CD4-positive, alpha-beta memory T cell (primary cell): ENCODE results near the gene TMEM217. TPM values are rescaled to one million over a fixed set of nuclear protein-coding genes. Genes with fewer than 3 reads are reported as not detected.

Source experiments
- CTCF ChIA-PET: fragments of 350-600 bp; sonication (Branson Sonifier 250); formaldehyde crosslinking; loops from one replicate; lab custom pipeline; 2021; ENCODE audit warnings: inconsistent platforms; ENCODE audit not compliant: partially characterized antibody; lab: Charles Lee
- POLR2A ChIA-PET: fragments of 350-600 bp; sonication (Branson Sonifier 250); formaldehyde crosslinking; loops from one replicate; lab custom pipeline; 2021; ENCODE audit not compliant: partially characterized antibody; lab: Charles Lee
- DNase-seq, 5 donors: peaks; one replicate each; pipeline versions ENCODE4 v3.0.0 to v3.0.0-alpha.2; 2020 to 2022; ENCODE audit warnings: mixed read lengths in 1 of 5
- H3K27ac ChIP-seq: one replicate; pipeline ENCODE4 v1.7.0; 2013; ENCODE audit warnings: low read depth, low read length
- H3K27me3 ChIP-seq: 2 replicates; pipeline ENCODE4 v1.7.0; 2013; ENCODE audit warnings: mild to moderate bottlenecking, low read length, moderate library complexity; ENCODE audit not compliant: insufficient read depth
- H3K36me3 ChIP-seq: 2 replicates; pipeline ENCODE4 v1.7.0; 2013; ENCODE audit warnings: mild to moderate bottlenecking, low read length, moderate library complexity; ENCODE audit not compliant: insufficient read depth
- H3K4me1 ChIP-seq: 2 replicates; pipeline ENCODE4 v1.7.0; 2013; ENCODE audit warnings: mild to moderate bottlenecking, low read length, moderate library complexity; ENCODE audit not compliant: insufficient read depth
- H3K4me3 ChIP-seq, 2 donors: one replicate each; pipeline ENCODE4 v1.7.0; 2013; ENCODE audit warnings: low read length in 2 of 2, mild to moderate bottlenecking in 1 of 2
- H3K9me3 ChIP-seq, 2 donors: one replicate each; pipeline ENCODE4 v1.7.0; 2013; ENCODE audit warnings: low read length in 2 of 2, control low read depth in 1 of 2; ENCODE audit not compliant: control insufficient read depth in 1 of 2
- H3K27ac Mint-ChIP-seq, 7 donors: one replicate each; pipeline ENCODE4 v1.8.0; 2020 to 2021; ENCODE audit warnings: mixed read lengths in 7 of 7, mild to moderate bottlenecking in 6 of 7, inconsistent platforms in 3 of 7, moderate library complexity in 3 of 7
- H3K27me3 Mint-ChIP-seq, 2 donors: one replicate each; pipeline ENCODE4 v1.8.0; 2020 to 2021; ENCODE audit warnings: mixed read lengths in 2 of 2
- H3K36me3 Mint-ChIP-seq, 2 donors: one replicate each; pipeline ENCODE4 v1.8.0; 2020 to 2021; ENCODE audit warnings: mixed read lengths in 2 of 2, inconsistent platforms in 1 of 2, mild to moderate bottlenecking in 1 of 2
- H3K4me1 Mint-ChIP-seq, 4 donors: one replicate each; pipeline ENCODE4 v1.8.0; 2020 to 2021; ENCODE audit warnings: mixed read lengths in 4 of 4, mild to moderate bottlenecking in 1 of 4
- H3K4me3 Mint-ChIP-seq, 8 donors: one replicate each; pipeline ENCODE4 v1.8.0; 2020 to 2021; ENCODE audit warnings: mixed read lengths in 8 of 8, mild to moderate bottlenecking in 7 of 8, moderate library complexity in 6 of 8, inconsistent platforms in 3 of 8
- H3K9me3 Mint-ChIP-seq, 8 donors: one replicate each; pipeline ENCODE4 v1.8.0; 2020 to 2021; ENCODE audit warnings: mixed read lengths in 8 of 8, mild to moderate bottlenecking in 5 of 8, inconsistent platforms in 3 of 8, moderate library complexity in 1 of 8
- intact Hi-C: fragments of 100-400 bp; cut with micrococcal nuclease; formaldehyde crosslinking; loops from one replicate; pipeline ENCODE4 v1.15.1; 2023
- polyA plus RNA-seq, 2 donors: library from polyadenylated mRNA; unstranded; fragments of 300-500 nt; fragmentation: Illumina TruSeq; gene quantifications; one replicate each; pipeline ENCODE4 v1.2.3, GENCODE V29; 2021
- total RNA-seq, 2 experiments: library from RNA; stranded (reverse); gene quantifications; one replicate each; pipeline ENCODE4 v1.2.3, GENCODE V29; 2021

Gene TMEM217
- total and polyA plus RNA-seq, 4 experiments from 2014 or later = 0.31 to 1.4 (median 0.42) TPM; not detected in 1

- Mint-ChIP-seq H3K27me3 (no peaks in the 10 kb centered on the region), H3K36me3 (peaks cover 49 to 72% of the 10 kb centered on the region in 2 donors), H3K9me3 (no peaks in the 10 kb centered on the region), H3K4me1 (peaks cover 18 to 42% (median 24%) of the 10 kb centered on the region in 4 donors), H3K27ac (peak overlapping the region in 2 of 7 donors; percentile 29 to 71), H3K4me3 (no peak overlapping the region)
- no peak for DNase-seq
- intact Hi-C loops = no loop called here
- H3K4me1 ChIP-seq = peaks cover 18% of the 10 kb centered on the region
- H3K4me3 ChIP-seq = no peak overlapping the region
- no peak overlapping the region for H3K27ac ChIP-seq
- POLR2A ChIA-PET = interaction anchor here (1.8 kb wide), 1 partner anchor 31 kb away, joined by 9 read pairs; the partner anchor contains the start of genes TBC1D22B and TMEM217
- no peaks in the 10 kb centered on the region for H3K27me3 ChIP-seq
- no peaks in the 10 kb centered on the region for H3K9me3 ChIP-seq
- CTCF ChIA-PET = interaction anchor here (2.0 kb wide), 1 partner anchor 270 kb away, joined by 6 read pairs; no protein-coding TSS in a partner anchor
- peaks cover 38% of the 10 kb centered on the region for H3K36me3 ChIP-seq
Measured at GRCh38 chr6:37288247-37288646, 30.3 kb upstream of the TMEM217 start.

- ChIA-PET POLR2A (no interaction called here), CTCF (no interaction called here)
- Histone ChIP-seq H3K27me3 (no peaks in the 10 kb centered on the region), H3K36me3 (peaks cover 44% of the 10 kb centered on the region), H3K9me3 (no peaks in the 10 kb centered on the region), H3K4me3 (no peak overlapping the region), H3K4me1 (peaks cover 18% of the 10 kb centered on the region), H3K27ac (no peak overlapping the region)
- Mint-ChIP-seq H3K9me3 (no peaks in the 10 kb centered on the region), H3K4me3 (no peak overlapping the region), H3K4me1 (peaks cover 18 to 42% (median 24%) of the 10 kb centered on the region in 4 donors), H3K27ac (peak overlapping the region in 3 of 7 donors; percentile 32 to 61 (median 56)), H3K27me3 (no peaks in the 10 kb centered on the region), H3K36me3 (peaks cover 54 to 75% of the 10 kb centered on the region in 2 donors)
- intact Hi-C loops = no loop called here
- no peak for DNase-seq
Measured at GRCh38 chr6:37287519-37288157, 29.7 kb upstream of the TMEM217 start.

- no peaks in the 10 kb centered on the region for H3K27me3 Mint-ChIP-seq
- no peak overlapping the region for H3K4me3 Mint-ChIP-seq
- ChIA-PET POLR2A (no interaction called here), CTCF (interaction anchor here (1.2 kb wide), 1 partner anchor 8 kb away, joined by 3 read pairs; no protein-coding TSS in a partner anchor)
- peaks cover 16 to 28% (median 21%) of the 10 kb centered on the region in 4 donors for H3K4me1 Mint-ChIP-seq
- no peak overlapping the region for H3K4me3 ChIP-seq
- no peak for DNase-seq
- H3K4me1 ChIP-seq = peaks cover 18% of the 10 kb centered on the region
- H3K9me3 Mint-ChIP-seq = no peaks in the 10 kb centered on the region
- peaks cover 47% of the 10 kb centered on the region for H3K36me3 ChIP-seq
- H3K27ac Mint-ChIP-seq = no peak overlapping the region
- intact Hi-C loops = no loop called here
- no peak overlapping the region for H3K27ac ChIP-seq
- peaks cover 49 to 75% of the 10 kb centered on the region in 2 donors for H3K36me3 Mint-ChIP-seq
- no peaks in the 10 kb centered on the region for H3K9me3 ChIP-seq
- no peaks in the 10 kb centered on the region for H3K27me3 ChIP-seq
Measured at GRCh38 chr6:37285861-37286311, 27.9 kb upstream of the TMEM217 start.

GRCh38 chr6:37284781-37285180, 26.8 kb upstream of the TMEM217 start:
- no peak overlapping the region for H3K27ac Mint-ChIP-seq
- H3K36me3 Mint-ChIP-seq = peaks cover 55 to 79% of the 10 kb centered on the region in 2 donors
- H3K4me1 Mint-ChIP-seq = peaks cover 13 to 22% (median 16%) of the 10 kb centered on the region in 4 donors
- DNase-seq = no peak
- Histone ChIP-seq H3K27me3 (no peaks in the 10 kb centered on the region), H3K4me1 (peaks cover 10% of the 10 kb centered on the region), H3K4me3 (no peak overlapping the region), H3K36me3 (peaks cover 55% of the 10 kb centered on the region), H3K27ac (no peak overlapping the region), H3K9me3 (no peaks in the 10 kb centered on the region)
- POLR2A ChIA-PET = no interaction called here
- peaks cover 0 to 2% (median 0%) of the 10 kb centered on the region in 8 donors for H3K9me3 Mint-ChIP-seq
- CTCF ChIA-PET = interaction anchor here (1.2 kb wide), 1 partner anchor 9 kb away, joined by 3 read pairs; no protein-coding TSS in a partner anchor
- no peak overlapping the region for H3K4me3 Mint-ChIP-seq
- intact Hi-C loops = no loop called here
- no peaks in the 10 kb centered on the region for H3K27me3 Mint-ChIP-seq

- peaks cover 0 to 2% (median 0%) of the 10 kb centered on the region in 8 donors for H3K9me3 Mint-ChIP-seq
- CTCF ChIA-PET = no interaction called here
- peaks cover 59 to 75% of the 10 kb centered on the region in 2 donors for H3K36me3 Mint-ChIP-seq
- Histone ChIP-seq H3K36me3 (peaks cover 62% of the 10 kb centered on the region), H3K4me1 (no peaks in the 10 kb centered on the region), H3K9me3 (no peaks in the 10 kb centered on the region), H3K4me3 (no peak overlapping the region), H3K27me3 (no peaks in the 10 kb centered on the region), H3K27ac (no peak overlapping the region)
- no peaks in the 10 kb centered on the region for H3K27me3 Mint-ChIP-seq
- no peak overlapping the region for H3K4me3 Mint-ChIP-seq
- POLR2A ChIA-PET = no interaction called here
- intact Hi-C loops = no loop called here
- DNase-seq = no peak
- H3K27ac Mint-ChIP-seq = no peak overlapping the region
- H3K4me1 Mint-ChIP-seq = peaks cover 6 to 11% (median 9%) of the 10 kb centered on the region in 4 donors
Measured at GRCh38 chr6:37283671-37284151, 25.8 kb upstream of the TMEM217 start.

GRCh38 chr6:37283268-37283667, 25.3 kb upstream of the TMEM217 start:
- no peaks in the 10 kb centered on the region for H3K9me3 ChIP-seq
- Mint-ChIP-seq H3K9me3 (peaks cover 0 to 2% (median 0%) of the 10 kb centered on the region in 8 donors), H3K36me3 (peaks cover 59 to 76% of the 10 kb centered on the region in 2 donors), H3K27ac (peak overlapping the region in 1 of 7 donors; percentile 17), H3K4me3 (no peak overlapping the region), H3K27me3 (no peaks in the 10 kb centered on the region), H3K4me1 (peaks cover 6 to 11% (median 7%) of the 10 kb centered on the region in 4 donors)
- POLR2A ChIA-PET = no interaction called here
- intact Hi-C loops = no loop called here
- H3K4me3 ChIP-seq = no peak overlapping the region
- H3K27ac ChIP-seq = no peak overlapping the region
- H3K4me1 ChIP-seq = no peaks in the 10 kb centered on the region
- CTCF ChIA-PET = no interaction called here
- peaks cover 62% of the 10 kb centered on the region for H3K36me3 ChIP-seq
- DNase-seq = no peak
- no peaks in the 10 kb centered on the region for H3K27me3 ChIP-seq

GRCh38 chr6:37282371-37282770, 24.4 kb upstream of the TMEM217 start:
- intact Hi-C loops = no loop called here
- ChIA-PET POLR2A (no interaction called here), CTCF (no interaction called here)
- H3K4me1 Mint-ChIP-seq = peaks cover under 1 to 12% (median 8%) of the 10 kb centered on the region in 4 donors
- no peak for DNase-seq
- Histone ChIP-seq H3K36me3 (peaks cover 58% of the 10 kb centered on the region), H3K27me3 (no peaks in the 10 kb centered on the region), H3K4me1 (no peaks in the 10 kb centered on the region), H3K27ac (no peak overlapping the region), H3K9me3 (no peaks in the 10 kb centered on the region), H3K4me3 (no peak overlapping the region)
- H3K27me3 Mint-ChIP-seq = no peaks in the 10 kb centered on the region
- no peak overlapping the region for H3K4me3 Mint-ChIP-seq
- H3K36me3 Mint-ChIP-seq = peaks cover 53 to 69% of the 10 kb centered on the region in 2 donors
- peak overlapping the region in 2 of 7 donors; percentile 25 to 75 for H3K27ac Mint-ChIP-seq
- H3K9me3 Mint-ChIP-seq = peaks cover 0 to 2% (median 0%) of the 10 kb centered on the region in 8 donors
